Measurements from ENCODE around the gene XRCC2.
"Not testable (repeated sequence)": the region's sequence is repeated elsewhere in the genome, so short reads cannot be mapped to it uniquely, and the experiment has no call there.

Gene XRCC2

DNA sequence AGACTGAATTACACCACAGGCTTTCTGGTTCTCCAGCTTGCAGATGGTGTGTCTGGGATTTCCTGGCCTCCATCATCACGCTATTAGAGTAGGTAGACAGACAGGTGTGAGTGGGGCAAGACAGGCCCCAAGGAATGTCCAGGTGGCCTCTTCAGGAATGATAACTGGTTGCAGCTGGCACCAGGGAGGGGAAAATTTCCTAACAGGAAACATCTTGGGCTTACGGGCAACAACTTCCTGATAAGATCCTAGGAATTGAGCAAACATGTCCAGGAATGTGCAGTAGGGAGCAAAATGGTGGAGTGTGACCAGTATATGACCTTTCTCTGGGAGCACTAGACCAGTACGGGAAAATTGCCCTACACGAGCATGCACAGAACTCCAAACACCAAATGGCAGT is 11.3 kb downstream of the XRCC2 start:
- no peak for DNase-seq (ENCODE audit: low read depth in 2 of 2)

- DNase-seq (ENCODE audit: low read depth in 2 of 2), result no peak
These were observed 12.0 kb downstream of the XRCC2 start for GRCh38 chr7:152663931-152664330.

- DNase-seq (ENCODE audit: low read depth in 2 of 2), result no peak
These were observed 12.7 kb downstream of the XRCC2 start for GRCh38 chr7:152663148-152663740.

DNA sequence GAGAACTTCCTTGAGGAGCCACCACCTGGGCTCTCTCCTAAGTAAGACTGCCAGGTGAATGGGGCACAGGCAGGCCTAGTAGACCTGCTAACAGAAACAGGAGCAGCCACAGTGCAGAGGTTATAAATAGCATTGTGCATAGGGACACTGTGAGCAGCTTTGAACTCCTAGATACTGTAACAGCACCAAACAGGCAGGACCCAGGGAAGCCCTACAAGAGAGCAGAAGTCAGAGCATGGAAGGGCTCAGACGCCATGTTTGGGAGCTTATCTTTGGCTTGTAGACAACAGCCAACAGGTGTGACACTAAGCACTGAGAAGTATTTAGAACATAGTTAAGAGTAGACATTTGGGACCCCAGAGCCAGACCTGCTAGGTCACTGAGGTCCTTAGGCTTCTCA is 14.5 kb downstream of the XRCC2 start:
- DNase-seq (ENCODE audit: low read depth in 2 of 2), result no peak

GRCh38 chr7:152660021-152660420 is 15.9 kb downstream of the XRCC2 start:
- DNase-seq (ENCODE audit: low read depth in 2 of 2), result no peak

GRCh38 chr7:152654971-152655370 is 21.0 kb downstream of the XRCC2 start:
- DNase-seq (ENCODE audit: low read depth in 2 of 2), result no peak

DNA sequence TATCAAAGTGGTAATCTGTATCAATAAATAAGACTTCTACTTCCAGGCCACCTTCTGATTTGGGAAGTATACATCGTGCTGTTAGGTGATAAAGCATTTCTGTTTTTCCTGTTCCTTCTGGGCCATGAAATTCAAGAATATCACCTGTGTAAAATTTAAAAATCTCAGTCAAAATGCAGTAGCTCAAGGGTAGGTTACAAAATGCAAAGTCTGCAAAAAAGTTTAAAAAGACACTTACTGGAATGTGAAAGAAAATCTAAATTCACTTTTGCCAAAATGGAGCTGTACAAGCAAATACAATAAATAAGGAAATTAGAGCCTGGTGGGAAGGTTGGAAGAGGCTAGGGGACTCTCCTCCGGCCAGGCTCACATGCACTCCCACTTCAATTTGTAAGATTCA is 26.7 kb downstream of the XRCC2 start:
- DNase-seq (ENCODE audit: low read depth in 2 of 2), result no peak

GRCh38 chr7:152647009-152647408 is 28.9 kb downstream of the XRCC2 start:
- DNase-seq (ENCODE audit: low read depth in 2 of 2), result no peak

- not testable (repeated sequence) for DNase-seq (ENCODE audit: low read depth in 2 of 2)
These were observed 29.4 kb downstream of the XRCC2 start for GRCh38 chr7:152646579-152646978.

- no peak for DNase-seq (ENCODE audit: low read depth in 2 of 2)
These were observed 31.9 kb downstream of the XRCC2 start for GRCh38 chr7:152643979-152644559.

GRCh38 chr7:152641384-152641783 is 34.6 kb downstream of the XRCC2 start:
- no peak for DNase-seq (ENCODE audit: low read depth in 2 of 2)

DNA sequence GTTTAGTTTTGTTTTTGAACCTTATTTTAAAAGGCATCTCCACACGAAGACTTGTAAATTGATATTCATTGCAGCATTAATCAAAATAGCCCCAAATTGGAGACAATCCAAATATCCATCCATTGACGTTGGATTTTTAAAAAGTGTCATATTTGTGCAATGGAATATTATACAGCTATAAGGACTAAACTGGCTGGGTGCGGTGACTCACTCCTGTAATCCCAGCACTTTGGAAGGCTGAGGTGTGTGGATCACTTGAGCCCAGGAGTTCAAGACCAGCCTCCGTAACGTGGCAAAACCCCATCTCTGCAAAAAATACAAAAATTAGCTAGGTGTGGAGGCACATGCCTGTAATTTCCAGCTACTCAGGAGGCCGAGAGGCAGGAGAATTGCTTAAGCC is 35.1 kb downstream of the XRCC2 start:
- no peak for DNase-seq (ENCODE audit: low read depth in 2 of 2)

DNA sequence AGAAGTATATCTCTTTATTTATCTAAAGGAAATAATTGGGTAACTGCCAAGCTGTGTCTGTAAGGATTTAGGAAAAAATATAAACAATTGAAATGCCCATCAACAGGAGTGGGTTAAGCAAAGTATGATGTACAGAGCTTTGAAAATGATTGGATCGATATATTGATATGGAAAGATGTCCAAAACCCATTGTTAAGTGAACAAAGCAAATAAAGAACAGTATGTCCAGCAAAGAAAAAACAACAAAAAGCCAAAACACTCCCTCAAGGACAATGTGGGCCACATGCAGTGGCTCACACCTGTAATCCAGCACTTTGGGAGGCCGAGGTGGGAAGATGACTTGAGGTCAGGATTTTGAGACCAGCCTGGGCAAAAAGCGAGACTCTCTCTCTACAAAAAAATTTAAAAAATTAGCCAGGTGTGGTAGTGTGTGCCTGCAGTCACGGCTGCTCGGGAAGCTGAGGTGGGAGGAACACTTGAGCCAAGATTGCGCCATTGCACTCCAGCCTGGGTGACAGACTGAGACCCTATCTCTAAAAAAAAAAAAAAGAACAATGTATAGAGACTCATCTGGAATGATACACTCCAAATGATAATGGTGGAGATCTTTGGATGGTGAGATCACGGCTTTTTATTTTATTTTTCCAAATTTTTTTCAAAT is 37.9 kb downstream of the XRCC2 start:
- no peak for DNase-seq (ENCODE audit: low read depth in 2 of 2)

DNA sequence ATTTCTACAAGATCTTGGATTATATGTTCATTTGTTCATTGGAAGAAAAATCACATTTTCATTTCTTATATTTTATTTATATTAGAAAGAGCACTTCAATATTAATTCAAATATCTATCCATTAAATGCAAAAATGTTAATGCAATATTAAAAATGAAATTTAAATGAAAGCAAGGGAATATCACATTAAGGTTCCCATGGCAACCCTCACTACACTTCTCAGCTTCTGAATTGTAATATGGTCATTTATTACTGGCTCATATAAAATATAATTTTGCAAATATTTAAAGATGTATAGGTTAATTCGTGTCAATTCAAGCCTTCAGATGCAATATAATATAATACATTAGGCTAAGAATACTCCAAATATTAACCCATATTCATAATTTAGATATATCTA is 38.8 kb downstream of the XRCC2 start:
- no peak for DNase-seq (ENCODE audit: low read depth in 2 of 2)

DNA sequence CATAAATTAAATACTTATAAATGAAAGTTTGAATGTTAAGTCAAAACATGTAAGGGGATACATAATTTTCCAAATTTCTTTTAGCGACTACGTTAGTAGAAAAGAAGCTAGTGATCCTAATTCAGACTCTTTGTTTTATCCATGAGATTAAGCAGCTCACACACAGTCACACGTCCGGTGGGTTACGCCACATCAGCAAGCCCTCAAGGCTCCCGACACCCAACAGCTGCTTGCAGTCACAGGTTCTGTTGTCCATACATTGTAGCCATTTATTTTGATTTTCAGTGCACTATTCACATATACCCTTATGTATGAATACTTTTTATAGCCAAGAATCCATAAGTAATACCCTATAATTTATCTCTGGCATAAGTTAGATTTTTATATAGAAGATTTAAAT is 39.5 kb downstream of the XRCC2 start:
- DNase-seq (ENCODE audit: low read depth in 2 of 2), result no peak

DNA sequence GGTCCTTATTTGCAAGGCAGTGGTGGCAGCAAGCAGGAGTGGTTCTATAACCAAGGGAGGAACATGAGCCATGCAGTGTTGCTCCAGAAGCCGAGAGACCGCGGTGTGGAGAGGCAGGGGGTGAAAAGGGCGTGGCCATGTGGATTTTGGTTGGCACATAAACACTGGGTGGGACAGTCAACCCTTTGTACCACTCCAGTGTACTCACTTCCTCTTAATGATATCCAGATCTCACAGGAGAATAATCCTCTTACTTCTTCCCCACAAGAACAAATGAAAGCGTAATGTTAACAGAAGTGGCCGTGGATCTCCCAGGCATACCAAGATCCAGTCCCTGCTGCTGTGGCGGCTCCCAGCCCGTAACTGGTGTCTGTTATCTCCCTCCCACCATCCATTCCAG is 42.4 kb downstream of the XRCC2 start:
- no peak for DNase-seq (ENCODE audit: low read depth in 2 of 2)

DNA sequence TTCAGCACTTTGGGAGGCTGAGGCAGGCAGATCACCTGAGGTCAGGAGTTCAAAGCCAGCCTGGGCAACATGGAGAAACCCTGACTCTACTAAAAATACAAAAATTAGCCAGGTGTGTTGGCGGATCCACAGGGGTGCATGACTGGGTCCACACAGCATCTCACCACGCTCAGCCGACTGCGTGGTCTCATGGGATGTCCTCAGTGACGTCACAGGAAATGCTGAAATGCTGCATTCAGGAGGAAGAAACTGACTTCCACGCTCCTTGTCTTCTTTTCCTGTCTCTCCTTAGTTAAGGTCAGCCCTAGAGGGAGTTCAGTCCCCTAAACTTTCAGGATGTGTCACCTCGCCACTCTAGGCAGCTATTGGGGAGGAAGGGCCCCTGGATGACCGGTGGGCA is 42.9 kb downstream of the XRCC2 start:
- no peak for DNase-seq (ENCODE audit: low read depth in 2 of 2)

GRCh38 chr7:152628772-152629171 is 47.2 kb downstream of the XRCC2 start:
- not testable (repeated sequence) for DNase-seq (ENCODE audit: low read depth in 2 of 2)

DNA sequence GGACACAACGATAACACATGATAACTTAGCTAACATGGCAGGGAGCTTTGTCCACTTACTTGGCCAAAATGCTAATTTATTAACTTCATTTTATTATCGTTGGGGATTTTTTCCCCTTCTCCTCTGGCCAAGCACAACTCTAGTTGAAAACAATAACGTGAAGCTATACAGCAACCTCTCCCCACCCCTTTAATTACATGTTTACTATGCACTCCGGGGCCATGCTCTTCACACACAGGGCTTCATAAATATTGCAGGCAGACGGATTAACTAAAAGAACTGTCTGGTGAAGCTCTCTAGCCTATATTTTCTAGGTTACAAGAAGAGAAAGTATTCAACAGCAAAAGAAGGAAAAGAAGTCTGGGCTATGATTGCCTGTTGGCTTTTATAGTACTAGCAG is 51.7 kb downstream of the XRCC2 start:
- DNase-seq (ENCODE audit: low read depth in 2 of 2), result no peak

- no peak for DNase-seq (ENCODE audit: low read depth in 2 of 2)
These were observed 54.5 kb downstream of the XRCC2 start for GRCh38 chr7:152621426-152621825.

DNA sequence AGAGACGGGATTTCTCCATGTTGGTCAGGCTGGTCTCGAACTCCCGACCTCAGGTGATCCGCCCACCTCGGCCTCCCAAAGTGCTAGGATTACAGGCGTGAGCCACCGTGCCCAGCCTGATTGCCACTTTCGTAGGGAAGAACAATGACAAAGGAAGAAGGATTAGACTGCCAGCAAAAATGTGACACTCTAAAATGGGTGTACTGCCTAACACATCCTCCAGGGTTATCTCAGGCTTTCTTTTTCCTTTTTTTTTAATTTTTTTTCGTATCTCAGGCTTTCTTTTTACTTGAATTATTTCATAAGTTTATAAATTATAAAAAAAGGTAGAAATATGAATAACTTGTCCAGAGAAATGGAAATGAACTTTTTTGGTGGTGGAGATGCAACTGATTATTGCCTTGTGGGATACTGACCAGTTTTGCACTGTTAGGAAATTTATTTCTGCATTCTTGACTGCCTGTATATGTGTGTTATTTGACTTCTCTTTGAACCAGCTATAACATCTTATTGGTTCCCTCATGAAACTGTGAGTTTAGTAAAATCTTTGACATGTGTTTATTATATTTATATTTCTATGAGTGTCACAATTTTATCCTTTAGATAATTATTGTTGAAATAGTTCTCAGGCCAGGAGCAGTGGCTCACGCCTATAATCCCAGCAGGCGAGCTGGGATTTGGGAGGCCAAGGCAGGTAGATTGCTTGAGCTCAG is 56.8 kb downstream of the XRCC2 start:
- DNase-seq (ENCODE audit: low read depth in 2 of 2), result no peak

DNA sequence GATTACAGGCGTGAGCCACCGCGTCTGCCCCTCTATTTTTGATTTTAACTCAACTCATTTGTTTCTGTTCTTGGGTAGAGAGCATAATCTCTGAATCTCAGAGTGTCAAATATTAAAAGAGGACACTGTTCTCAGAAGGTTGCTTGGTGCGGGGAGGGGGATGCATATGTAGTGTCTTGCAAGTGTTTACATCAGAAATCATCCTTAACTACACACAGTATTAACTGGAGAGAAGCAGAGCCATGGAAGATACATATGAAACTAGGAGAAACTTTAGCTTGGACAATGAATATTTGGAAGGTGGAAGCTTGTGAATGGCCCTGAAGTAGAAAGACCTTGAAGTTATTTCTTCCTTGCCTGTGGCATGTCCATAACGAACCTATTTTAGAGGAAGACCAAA is 57.5 kb downstream of the XRCC2 start:
- DNase-seq (ENCODE audit: low read depth in 2 of 2), result no peak

GRCh38 chr7:152617056-152617455 is 58.9 kb downstream of the XRCC2 start:
- DNase-seq (ENCODE audit: low read depth in 2 of 2), result no peak
